Activated CD8-positive, alpha-beta T cell treated with anti-CD3 and anti-CD28 coated beads, Interleukin-2, amount 10 ng/mL, durations not matched to agents 7 days and 5 days (primary cell): ENCODE measurements around the gene PTPN23. TPM values are rescaled to one million over a fixed set of nuclear protein-coding genes. Genes with fewer than 3 reads are reported as not detected.

Source experiments
- ATAC-seq: fragments of 150-1000 bp; cut with Tn5 transposase; one replicate; pipeline ENCODE4 v1.10.0; 2021; ENCODE audit warnings: moderate library complexity
- CTCF ChIA-PET: fragments of 350-600 bp; sonication (Branson Sonifier 250); formaldehyde crosslinking; loops from one replicate; lab custom pipeline; 2021; ENCODE audit warnings: antibody characterized with exemption; lab: Charles Lee
- POLR2A ChIA-PET: fragments of 350-600 bp; sonication (Branson Sonifier 250); formaldehyde crosslinking; loops from one replicate; lab custom pipeline; 2021; ENCODE audit warnings: antibody characterized with exemption; lab: Charles Lee
- DNase-seq: peaks from one replicate; pipeline ENCODE4 v3.0.0-alpha.2; 2020
- H3K27ac Mint-ChIP-seq: one replicate; pipeline ENCODE4 v1.8.0; 2021; ENCODE audit warnings: mild to moderate bottlenecking, mixed read lengths
- H3K27me3 Mint-ChIP-seq: one replicate; pipeline ENCODE4 v1.8.0; 2021; ENCODE audit warnings: low read depth, mixed read lengths
- H3K36me3 Mint-ChIP-seq: one replicate; pipeline ENCODE4 v1.8.0; 2021; ENCODE audit warnings: low read depth, mixed read lengths
- H3K4me1 Mint-ChIP-seq: one replicate; pipeline ENCODE4 v1.8.0; 2021; ENCODE audit warnings: low read depth, mixed read lengths
- H3K4me3 Mint-ChIP-seq: one replicate; pipeline ENCODE4 v1.8.0; 2021; ENCODE audit warnings: mild to moderate bottlenecking, mixed read lengths
- H3K9me3 Mint-ChIP-seq: one replicate; pipeline ENCODE4 v1.8.0; 2022; ENCODE audit warnings: mixed read lengths; ENCODE audit not compliant: insufficient read depth
- total RNA-seq, 2 experiments: library from RNA; stranded (reverse); gene quantifications; one replicate each; pipeline ENCODE4 v1.2.3, GENCODE V29; 2021

Gene PTPN23
- total RNA-seq, 2 experiments from 2014 or later: 31.0 to 33.2 TPM

- no peak for DNase-seq
- ChIA-PET CTCF (interaction anchor here (1.7 kb wide), 1 partner anchor 12 kb away, joined by 6 read pairs; no protein-coding TSS in a partner anchor), POLR2A (interaction anchor here (1.3 to 1.4 kb wide), 2 partner anchors 12 to 28 kb away, joined by 3 to 4 read pairs; partner anchors contain the start of gene PTPN23)
- Mint-ChIP-seq H3K27me3 (no peaks in the 10 kb centered on the region), H3K4me1 (peaks cover 12% of the 10 kb centered on the region), H3K4me3 (no peak overlapping the region), H3K27ac (no peak overlapping the region), H3K36me3 (peaks cover 22% of the 10 kb centered on the region), H3K9me3 (no peaks in the 10 kb centered on the region)
- ATAC-seq: no peak
Measured at GRCh38 chr3:47408839-47409229, 28.0 kb downstream of the PTPN23 start.

- no peaks in the 10 kb centered on the region for H3K27me3 Mint-ChIP-seq
- ChIA-PET CTCF (interaction anchor here (1.7 kb wide), 1 partner anchor 12 kb away, joined by 6 read pairs; no protein-coding TSS in a partner anchor), POLR2A (interaction anchor here (1.3 to 1.4 kb wide), 2 partner anchors 12 to 29 kb away, joined by 3 to 4 read pairs; partner anchors contain the start of gene PTPN23)
- H3K4me1 Mint-ChIP-seq: peaks cover 12% of the 10 kb centered on the region
- peaks cover 25% of the 10 kb centered on the region for H3K36me3 Mint-ChIP-seq
- no peak overlapping the region for H3K4me3 Mint-ChIP-seq
- no peak overlapping the region for H3K27ac Mint-ChIP-seq
- ATAC-seq (no peak), DNase-seq (no peak)
- no peaks in the 10 kb centered on the region for H3K9me3 Mint-ChIP-seq
Measured at GRCh38 chr3:47409284-47409683, 28.5 kb downstream of the PTPN23 start.

DNA sequence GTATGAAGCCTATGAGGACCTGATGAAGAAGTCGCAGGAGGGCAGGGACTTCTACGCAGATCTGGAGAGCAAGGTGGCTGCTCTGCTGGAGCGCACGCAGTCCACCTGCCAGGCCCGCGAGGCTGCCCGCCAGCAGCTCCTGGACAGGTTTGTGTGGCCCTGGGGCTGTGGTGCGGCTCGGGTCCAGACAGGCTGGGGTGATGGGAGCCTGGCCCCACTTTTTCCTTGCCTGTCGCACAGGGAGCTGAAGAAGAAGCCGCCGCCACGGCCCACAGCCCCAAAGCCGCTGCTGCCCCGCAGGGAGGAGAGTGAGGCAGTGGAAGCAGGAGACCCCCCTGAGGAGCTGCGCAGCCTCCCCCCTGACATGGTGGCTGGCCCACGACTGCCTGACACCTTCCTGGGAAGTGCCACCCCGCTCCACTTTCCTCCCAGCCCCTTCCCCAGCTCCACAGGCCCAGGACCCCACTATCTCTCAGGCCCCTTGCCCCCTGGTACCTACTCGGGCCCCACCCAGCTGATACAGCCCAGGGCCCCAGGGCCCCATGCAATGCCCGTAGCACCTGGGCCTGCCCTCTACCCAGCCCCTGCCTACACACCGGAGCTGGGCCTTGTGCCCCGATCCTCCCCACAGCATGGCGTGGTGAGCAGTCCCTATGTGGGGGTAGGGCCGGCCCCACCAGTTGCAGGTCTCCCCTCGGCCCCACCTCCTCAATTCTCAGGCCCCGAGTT is 29.0 kb downstream of the PTPN23 start:
- Mint-ChIP-seq H3K27ac (no peak overlapping the region), H3K27me3 (no peaks in the 10 kb centered on the region), H3K4me1 (peaks cover 12% of the 10 kb centered on the region), H3K4me3 (no peak overlapping the region), H3K36me3 (peaks cover 25% of the 10 kb centered on the region), H3K9me3 (no peaks in the 10 kb centered on the region)
- ChIA-PET POLR2A (interaction anchor here (1.3 to 1.4 kb wide), 2 partner anchors 11 to 29 kb away, joined by 3 to 4 read pairs; partner anchors contain the start of gene PTPN23), CTCF (interaction anchor here (1.7 kb wide), 1 partner anchor 11 kb away, joined by 6 read pairs; no protein-coding TSS in a partner anchor)
- ATAC-seq (no peak), DNase-seq (no peak)

- Mint-ChIP-seq H3K27ac (no peak overlapping the region), H3K9me3 (no peaks in the 10 kb centered on the region), H3K27me3 (no peaks in the 10 kb centered on the region), H3K4me3 (no peak overlapping the region), H3K4me1 (peaks cover 12% of the 10 kb centered on the region), H3K36me3 (peaks cover 25% of the 10 kb centered on the region)
- DNase-seq (no peak), ATAC-seq (no peak)
- POLR2A ChIA-PET: no interaction called here
- CTCF ChIA-PET: interaction anchor here (1.7 kb wide), 1 partner anchor 11 kb away, joined by 6 read pairs; no protein-coding TSS in a partner anchor
Measured at GRCh38 chr3:47410417-47410720, 29.5 kb downstream of the PTPN23 start.

GRCh38 chr3:47410801-47411646 is 30.2 kb downstream of the PTPN23 start:
- no peak for DNase-seq
- H3K4me1 Mint-ChIP-seq: peaks cover 7% of the 10 kb centered on the region
- peaks cover 25% of the 10 kb centered on the region for H3K36me3 Mint-ChIP-seq
- CTCF ChIA-PET: no interaction called here
- no peaks in the 10 kb centered on the region for H3K27me3 Mint-ChIP-seq
- no peak for ATAC-seq
- no peak overlapping the region for H3K27ac Mint-ChIP-seq
- POLR2A ChIA-PET: no interaction called here
- H3K9me3 Mint-ChIP-seq: no peaks in the 10 kb centered on the region
- no peak overlapping the region for H3K4me3 Mint-ChIP-seq

DNA sequence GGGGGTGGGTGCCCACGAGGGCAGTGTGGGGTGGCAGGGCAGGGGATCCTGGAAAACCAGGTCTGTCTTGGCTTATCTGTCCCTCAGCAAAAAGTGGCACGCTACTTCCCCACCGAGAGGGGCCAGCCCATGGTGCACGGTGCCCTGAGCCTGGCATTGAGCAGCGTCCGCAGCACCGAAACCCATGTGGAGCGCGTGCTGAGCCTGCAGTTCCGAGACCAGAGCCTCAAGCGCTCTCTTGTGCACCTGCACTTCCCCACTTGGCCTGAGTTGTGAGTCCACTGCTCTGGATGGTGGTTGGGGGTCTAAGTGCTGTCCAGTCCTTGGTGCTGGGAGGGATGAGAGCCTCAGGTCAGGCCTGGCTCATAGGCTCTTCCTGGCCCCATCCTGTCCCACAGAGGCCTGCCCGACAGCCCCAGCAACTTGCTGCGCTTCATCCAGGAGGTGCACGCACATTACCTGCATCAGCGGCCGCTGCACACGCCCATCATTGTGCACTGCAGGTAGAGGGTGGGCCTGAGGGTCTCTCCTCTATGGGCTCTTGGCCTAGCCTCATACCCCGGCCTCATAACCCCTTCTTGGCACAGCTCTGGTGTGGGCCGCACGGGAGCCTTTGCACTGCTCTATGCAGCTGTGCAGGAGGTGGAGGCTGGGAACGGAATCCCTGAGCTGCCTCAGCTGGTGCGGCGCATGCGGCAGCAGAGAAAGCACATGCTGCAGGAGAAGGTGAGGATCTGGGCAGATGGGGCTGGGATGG is 31.1 kb downstream of the PTPN23 start:
- no peak for DNase-seq
- no peaks in the 10 kb centered on the region for H3K9me3 Mint-ChIP-seq
- POLR2A ChIA-PET: interaction anchor here (0.9 kb wide), 1 partner anchor 248 kb away, joined by 3 read pairs; the partner anchor contains the start of gene SETD2
- H3K4me3 Mint-ChIP-seq: no peak overlapping the region
- peaks cover under 1% of the 10 kb centered on the region for H3K4me1 Mint-ChIP-seq
- H3K27ac Mint-ChIP-seq: no peak overlapping the region
- no peaks in the 10 kb centered on the region for H3K27me3 Mint-ChIP-seq
- H3K36me3 Mint-ChIP-seq: peaks cover 26% of the 10 kb centered on the region
- ATAC-seq: no peak
- CTCF ChIA-PET: no interaction called here

- ChIA-PET CTCF (interaction anchor here (1.2 kb wide), 1 partner anchor 9 kb away, joined by 7 read pairs; no protein-coding TSS in a partner anchor), POLR2A (interaction anchor here (0.9 kb wide), 1 partner anchor 248 kb away, joined by 3 read pairs; the partner anchor contains the start of gene SETD2)
- H3K4me3 Mint-ChIP-seq: no peak overlapping the region
- no peaks in the 10 kb centered on the region for H3K4me1 Mint-ChIP-seq
- ATAC-seq: no peak
- no peaks in the 10 kb centered on the region for H3K9me3 Mint-ChIP-seq
- DNase-seq: no peak
- H3K27ac Mint-ChIP-seq: no peak overlapping the region
- H3K36me3 Mint-ChIP-seq: peaks cover 27% of the 10 kb centered on the region
- no peaks in the 10 kb centered on the region for H3K27me3 Mint-ChIP-seq
Measured at GRCh38 chr3:47412453-47412756, 31.6 kb downstream of the PTPN23 start.

- Mint-ChIP-seq H3K27me3 (no peaks in the 10 kb centered on the region), H3K9me3 (no peaks in the 10 kb centered on the region), H3K36me3 (peaks cover 23% of the 10 kb centered on the region), H3K4me1 (no peaks in the 10 kb centered on the region), H3K27ac (no peak overlapping the region), H3K4me3 (no peak overlapping the region)
- ATAC-seq: no peak
- POLR2A ChIA-PET: interaction anchor here (0.6 to 0.9 kb wide), 3 partner anchors 249 to 1501 kb away, joined by 3 read pairs; partner anchors contain the start of gene SETD2
- CTCF ChIA-PET: interaction anchor here (1.2 kb wide), 1 partner anchor 8 kb away, joined by 7 read pairs; no protein-coding TSS in a partner anchor
- no peak for DNase-seq
Measured at GRCh38 chr3:47412842-47413520, 32.2 kb downstream of the PTPN23 start.

- ChIA-PET POLR2A (no interaction called here), CTCF (no interaction called here)
- H3K27ac Mint-ChIP-seq: no peak overlapping the region
- ATAC-seq (no peak), DNase-seq (no peak)
- H3K4me3 Mint-ChIP-seq: no peak overlapping the region
- H3K36me3 Mint-ChIP-seq: peaks cover 21% of the 10 kb centered on the region
- no peaks in the 10 kb centered on the region for H3K27me3 Mint-ChIP-seq
- no peaks in the 10 kb centered on the region for H3K9me3 Mint-ChIP-seq
- H3K4me1 Mint-ChIP-seq: no peaks in the 10 kb centered on the region
Measured at GRCh38 chr3:47413751-47414150, 32.9 kb downstream of the PTPN23 start.

- H3K4me3 Mint-ChIP-seq: no peak overlapping the region
- DNase-seq (no peak), ATAC-seq (no peak)
- H3K27ac Mint-ChIP-seq: no peak overlapping the region
- no peaks in the 10 kb centered on the region for H3K27me3 Mint-ChIP-seq
- ChIA-PET CTCF (no interaction called here), POLR2A (no interaction called here)
- H3K4me1 Mint-ChIP-seq: no peaks in the 10 kb centered on the region
- H3K36me3 Mint-ChIP-seq: peaks cover 25% of the 10 kb centered on the region
- H3K9me3 Mint-ChIP-seq: no peaks in the 10 kb centered on the region
Measured at GRCh38 chr3:47414161-47414564, 33.3 kb downstream of the PTPN23 start.
